HepG2 (cell line): ENCODE results near the gene ZFR. TPM values are rescaled to one million over a fixed set of nuclear protein-coding genes. Genes with fewer than 3 reads are reported as not detected.
"Not testable (repeated sequence)": the region's sequence is repeated elsewhere in the genome, so short reads cannot be mapped to it uniquely, and the experiment has no call there.

ENCODE experiments used
- ATAC-seq: fragments of 200-7000 bp; cut with Tn5 transposase; 3 replicates; pipeline ENCODE4 v1.9.1; 2020; ENCODE audit warnings: mild to moderate bottlenecking, moderate library complexity
- BruUV-seq: library from RNA; stranded (reverse); fragments of 400-500 nt; replicated peaks from 2 replicates; lab custom pipeline; 2021; lab: Mats Ljungman, UMichigan
- CTCF ChIA-PET: fragments of 300-600 bp; formaldehyde crosslinking; extraction: SDS; loops from one replicate; lab custom pipeline; 2021; ENCODE audit warnings: low total read pairs, inconsistent platforms, low intra/inter-chr PET ratio; lab: Yijun Ruan, JAX
- POLR2A ChIA-PET: fragments of 350-600 bp; sonication (Branson Sonifier 250); formaldehyde crosslinking; loops from one replicate; lab custom pipeline; 2020; ENCODE audit warnings: antibody characterized with exemption, inconsistent platforms; lab: Yijun Ruan, JAX
- DNase-seq: peaks from one replicate; pipeline ENCODE4 v3.0.0-alpha.2; 2015; ENCODE audit warnings: low spot score
- FAIRE-seq: peaks from 3 replicates; lab custom pipeline; 2011; peaks lifted over from hg19 to GRCh38; lab: Jason Lieb, UNC
- H2AFZ ChIP-seq: one replicate; pipeline ENCODE4 v1.6.1; 2011; ENCODE audit warnings: low read length, inconsistent platforms
- H3K27ac ChIP-seq: fragments of 300-600 bp; 3 replicates; pipeline ENCODE4 v1.8.0; 2011; ENCODE audit warnings: mixed run types, mild to moderate bottlenecking, mixed read lengths, low read length, inconsistent platforms; ENCODE audit not compliant: insufficient read depth; ENCODE audit errors: extremely low read length
- H3K27me3 ChIP-seq, 2 experiments: fragments of 200-600 bp in 1 of 2; 2 replicates in 1 of 2; 3 replicates in 1 of 2; pipeline versions ENCODE4 v1.6.0 to v1.8.0; 2011; ENCODE audit warnings: low read length in 2 of 2, mild to moderate bottlenecking in 2 of 2, moderate library complexity in 2 of 2, inconsistent platforms in 1 of 2; ENCODE audit not compliant: insufficient read depth in 2 of 2, control insufficient read depth in 1 of 2
- H3K36me3 ChIP-seq, 2 experiments: fragments of 200-600 bp in 1 of 2; replicated peaks in 1 of 2; 2 replicates in 1 of 2; 3 replicates in 1 of 2; pipeline versions ENCODE4 v1.5.1 to v1.8.0; 2011; ENCODE audit warnings: low read length in 2 of 2, inconsistent platforms in 1 of 2; ENCODE audit not compliant: insufficient read depth in 2 of 2, control insufficient read depth in 1 of 2
- H3K4me1 ChIP-seq: 2 replicates; pipeline ENCODE4 v1.5.1; 2012; ENCODE audit warnings: low read length, inconsistent platforms; ENCODE audit not compliant: insufficient read depth
- H3K4me2 ChIP-seq: 2 replicates; pipeline ENCODE4 v1.6.0; 2011; ENCODE audit warnings: low read depth, low read length, inconsistent platforms
- H3K4me3 ChIP-seq, 3 experiments: fragments of 200-600 bp in 1 of 3; sonication (generic), shearing (Covaris generic) in 1 of 3; replicated peaks in 1 of 3; 2 replicates each; pipeline ENCODE4 v1.5.1; 2011 to 2016; ENCODE audit warnings: low read length in 3 of 3, inconsistent platforms in 2 of 3, low read depth in 2 of 3, mild to moderate bottlenecking in 2 of 3, control low read depth in 1 of 3, mixed read lengths in 1 of 3; ENCODE audit not compliant: insufficient read depth in 1 of 3
- H3K79me2 ChIP-seq: one replicate; pipeline ENCODE4 v1.6.1; 2011; ENCODE audit warnings: low read length, inconsistent platforms; ENCODE audit not compliant: insufficient read depth
- H3K9ac ChIP-seq: 2 replicates; pipeline ENCODE4 v1.6.0; 2011; ENCODE audit warnings: mild to moderate bottlenecking, low read depth, low read length, inconsistent platforms; ENCODE audit not compliant: insufficient read depth
- H3K9me3 ChIP-seq: 2 replicates; pipeline ENCODE4 v1.5.1; 2012; ENCODE audit warnings: mild to moderate bottlenecking, low read length
- H4K20me1 ChIP-seq: 2 replicates; pipeline ENCODE4 v1.6.0; 2011; ENCODE audit warnings: inconsistent platforms, mild to moderate bottlenecking, low read length, moderate library complexity; ENCODE audit not compliant: insufficient read depth
- TIGD3 ChIP-seq: sonication (generic); formaldehyde crosslinking; IDR thresholded peaks from 2 replicates; pipeline ENCODE4 v1.5.1; 2020; ENCODE audit warnings: mild to moderate bottlenecking, missing genetic modification reagents, borderline replicate concordance
- ZFP36L2 ChIP-seq: sonication (generic); formaldehyde crosslinking; IDR thresholded peaks from 2 replicates; pipeline ENCODE4 v1.4.0; 2020; ENCODE audit warnings: missing genetic modification reagents
- ZNF121 ChIP-seq: sonication (generic); formaldehyde crosslinking; IDR thresholded peaks from 2 replicates; pipeline ENCODE4 v1.5.0; 2020; ENCODE audit warnings: mild to moderate bottlenecking, missing genetic modification reagents
- ZNF747 ChIP-seq: sonication (generic); formaldehyde crosslinking; IDR thresholded peaks from 2 replicates; pipeline ENCODE4 v1.8.1; 2023; ENCODE audit warnings: missing genetic modification reagents, mild to moderate bottlenecking, borderline replicate concordance
- WGBS: methylation state at CpG from one replicate; pipeline ENCODE4 v1.1.6; 2017; ENCODE audit warnings: low lambda C conversion rate; 5-methylcytosine and 5-hydroxymethylcytosine counted together
- in situ Hi-C: cut with HindIII; loops from 2 replicates; pipeline ENCODE4 v1.10.0; 2017; ENCODE audit warnings: low pct_unique_long_range_greater_than_20kb; ENCODE audit not compliant: extremely low pct_ligation_motif_present
- intact Hi-C: fragments of 100-400 bp; cut with micrococcal nuclease; formaldehyde crosslinking; loops from one replicate; pipeline ENCODE4 v1.10.0; 2022; ENCODE audit not compliant: unreplicated experiment
- polyA plus RNA-seq, 8 experiments: library from polyadenylated mRNA; depleted of rRNA in 3 of 8; stranded (reverse) in 7 of 8; unstranded in 1 of 8; fragments of >200 nt; fragmentation: Illumina TruSeq in 4 of 8; extraction: Trizol in 4 of 8; gene quantifications; 2 replicates each; pipeline versions ENCODE4 v1.2.1 to v1.2.3, GENCODE V29; 2011 to 2016; ENCODE audit warnings: low read depth in 4 of 8, missing spikeins in 1 of 8, mixed read lengths in 1 of 8; ENCODE audit not compliant: insufficient read depth in 1 of 8
- total RNA-seq, 5 experiments: library from RNA; depleted of rRNA; stranded (reverse); fragments of >200 nt; fragmentation: Illumina TruSeq; extraction: Trizol; gene quantifications; 2 replicates each; pipeline ENCODE4 v1.2.3, GENCODE V29; 2016; ENCODE audit warnings: low read depth in 1 of 5

The ZFR gene
- total and polyA plus RNA-seq, 2 of the 13 experiments (the other 11 are each of a cell fraction or from before 2014, with no cell fraction given): 89.0 to 92.8 TPM

GRCh38 chr5:32430825-32431224, 13.7 kb downstream of the ZFR start:
- H3K4me2 ChIP-seq, H3K9ac ChIP-seq, intact Hi-C loops, POLR2A ChIA-PET, CTCF ChIA-PET, H3K27ac ChIP-seq, DNase-seq, FAIRE-seq, H3K4me3 ChIP-seq, ATAC-seq, BruUV-seq, H3K27me3 ChIP-seq, in situ Hi-C loops, H2AFZ ChIP-seq: not testable (repeated sequence)
- Histone ChIP-seq H3K79me2 (peaks cover 96% of the 10 kb centered on the region), H3K36me3 (peaks cover 5 to 51% of the 10 kb centered on the region in 2 experiments; a peak in 4 of 5 replicates), H3K4me1 (peaks cover 31% of the 10 kb centered on the region), H4K20me1 (peaks cover 71% of the 10 kb centered on the region), H3K9me3 (peaks cover 21% of the 10 kb centered on the region)
- peak; percentile 87 for TF ChIP-seq ZNF121
- WGBS: 96% methylated on average over 4 of the region's 4 CpGs

- intact Hi-C loops: no loop called here
- BruUV-seq: no TSS peak
- H3K36me3 ChIP-seq: peaks cover 2 to 44% of the 10 kb centered on the region in 2 experiments; a peak in 4 of 5 replicates
- TF ChIP-seq TIGD3 (CRISPR knock-in tag): no peak
- TF ChIP-seq ZNF747 (CRISPR knock-in tag): no peak
- no peak for TF ChIP-seq ZFP36L2
- peaks cover 69% of the 10 kb centered on the region for H4K20me1 ChIP-seq
- peaks cover 24% of the 10 kb centered on the region for H3K4me1 ChIP-seq
- in situ Hi-C loops: no loop called here
- ChIA-PET CTCF (no interaction called here), POLR2A (no interaction called here)
- H3K9me3 ChIP-seq: peaks cover 21% of the 10 kb centered on the region
- H3K27me3 ChIP-seq: no peaks in the 10 kb centered on the region
- H3K4me2 ChIP-seq: no peak overlapping the region
- no peak overlapping the region for H2AFZ ChIP-seq
- H3K9ac ChIP-seq: no peak overlapping the region
- H3K79me2 ChIP-seq: peaks cover 96% of the 10 kb centered on the region
- no peak for FAIRE-seq
- ATAC-seq: peak; percentile 66
- no peak for DNase-seq
- 85% methylated on average over 4 of the region's 4 CpGs for WGBS
- no peak overlapping the region for H3K27ac ChIP-seq
- H3K4me3 ChIP-seq: no peak overlapping the region
Measured at GRCh38 chr5:32428426-32428825, 16.1 kb downstream of the ZFR start.
